ENCODE results near the gene DYSF.
"Not testable (repeated sequence)": the region's sequence is repeated elsewhere in the genome, so short reads cannot be mapped to it uniquely, and the experiment has no call there.

DYSF gene

GRCh38 chr2:71619230-71619741 lies 165.9 kb downstream of the DYSF start:
- DNase-seq: no peak

GRCh38 chr2:71620116-71620515 lies 166.8 kb downstream of the DYSF start:
- DNase-seq: no peak

- no peak for DNase-seq
Measured at GRCh38 chr2:71620851-71621251, 167.5 kb downstream of the DYSF start.

- DNase-seq: no peak
Measured at GRCh38 chr2:71629273-71629672, 175.9 kb downstream of the DYSF start.

- DNase-seq: no peak
Measured at GRCh38 chr2:71629771-71630453, 176.6 kb downstream of the DYSF start.

- no peak for DNase-seq
Measured at GRCh38 chr2:71630454-71631328, 177.3 kb downstream of the DYSF start.

- no peak for DNase-seq
Measured at GRCh38 chr2:71631411-71631931, 178.1 kb downstream of the DYSF start.

- no peak for DNase-seq
Measured at GRCh38 chr2:71633086-71633485, 179.7 kb downstream of the DYSF start.

GRCh38 chr2:71634567-71634966 lies 181.2 kb downstream of the DYSF start:
- DNase-seq: no peak

- DNase-seq: no peak
Measured at GRCh38 chr2:71635798-71636197, 182.4 kb downstream of the DYSF start.

- no peak for DNase-seq
Measured at GRCh38 chr2:71637168-71637567, 183.8 kb downstream of the DYSF start.

- DNase-seq: no peak
Measured at GRCh38 chr2:71637736-71638135, 184.4 kb downstream of the DYSF start.

GRCh38 chr2:71639735-71640134 lies 186.4 kb downstream of the DYSF start:
- no peak for DNase-seq

GRCh38 chr2:71640489-71640888 lies 187.1 kb downstream of the DYSF start:
- no peak for DNase-seq

- DNase-seq: no peak
Measured at GRCh38 chr2:71643674-71644357, 190.5 kb downstream of the DYSF start.

GRCh38 chr2:71646028-71646427 lies 192.7 kb downstream of the DYSF start:
- DNase-seq: no peak

GRCh38 chr2:71647356-71647755 lies 194.0 kb downstream of the DYSF start:
- no peak for DNase-seq

- no peak for DNase-seq
Measured at GRCh38 chr2:71655498-71655897, 202.1 kb downstream of the DYSF start.

GRCh38 chr2:71658256-71658655 lies 204.9 kb downstream of the DYSF start:
- DNase-seq: not testable (repeated sequence)

- no peak for DNase-seq
Measured at GRCh38 chr2:71658771-71659170, 205.4 kb downstream of the DYSF start.

- DNase-seq: no peak
Measured at GRCh38 chr2:71659868-71660518, 206.6 kb downstream of the DYSF start.

- DNase-seq: no peak
Measured at GRCh38 chr2:71661782-71662181, 208.4 kb downstream of the DYSF start.

Measured in stimulated activated CD4-positive, alpha-beta T cell treated with anti-CD3 and anti-CD28 coated beads, Interleukin-2, amount 100 ng/mL, for 48 hours (primary cell).